GM12891 (cell line): ENCODE measurements around the gene RASGEF1C.

Source experiments
- PAX5 ChIP-seq: IDR thresholded peaks from 2 replicates; pipeline ENCODE4 v1.6.1; 2011; ENCODE audit warnings: low read length, moderate library complexity, mild to moderate bottlenecking; ENCODE audit not compliant: insufficient read depth, severe bottlenecking
- POLR2A ChIP-seq: IDR thresholded peaks from 2 replicates; pipeline ENCODE4 v1.6.1; 2011; ENCODE audit warnings: low read depth, low read length, control low read depth
- POLR2AphosphoS5 ChIP-seq: IDR thresholded peaks from 2 replicates; pipeline ENCODE4 v1.6.1; 2011; ENCODE audit warnings: low read depth, low read length, control low read depth
- POU2F2 ChIP-seq: IDR thresholded peaks from 2 replicates; pipeline ENCODE4 v1.6.1; 2011; ENCODE audit warnings: low read depth, mild to moderate bottlenecking, control low read depth, low read length, moderate library complexity
- TAF1 ChIP-seq: IDR thresholded peaks from 2 replicates; pipeline ENCODE4 v1.6.1; 2011; ENCODE audit warnings: low read depth, low read length, control low read depth

- no peak for TF ChIP-seq POLR2A
- no peak for TF ChIP-seq POU2F2
- no peak for TF ChIP-seq TAF1
- TF ChIP-seq PAX5, result no peak
- no peak for TF ChIP-seq POLR2AphosphoS5
These were observed 40.3 kb downstream of the RASGEF1C start for GRCh38 chr5:180168758-180169157.
